ENCODE data around the gene VAPB.

Gene VAPB

GRCh38 chr20:58466095-58466708, 77.2 kb downstream of the VAPB start:
- no peak for DNase-seq

- no peak for DNase-seq
Observed at GRCh38 chr20:58466729-58467571, 77.9 kb downstream of the VAPB start.

DNA sequence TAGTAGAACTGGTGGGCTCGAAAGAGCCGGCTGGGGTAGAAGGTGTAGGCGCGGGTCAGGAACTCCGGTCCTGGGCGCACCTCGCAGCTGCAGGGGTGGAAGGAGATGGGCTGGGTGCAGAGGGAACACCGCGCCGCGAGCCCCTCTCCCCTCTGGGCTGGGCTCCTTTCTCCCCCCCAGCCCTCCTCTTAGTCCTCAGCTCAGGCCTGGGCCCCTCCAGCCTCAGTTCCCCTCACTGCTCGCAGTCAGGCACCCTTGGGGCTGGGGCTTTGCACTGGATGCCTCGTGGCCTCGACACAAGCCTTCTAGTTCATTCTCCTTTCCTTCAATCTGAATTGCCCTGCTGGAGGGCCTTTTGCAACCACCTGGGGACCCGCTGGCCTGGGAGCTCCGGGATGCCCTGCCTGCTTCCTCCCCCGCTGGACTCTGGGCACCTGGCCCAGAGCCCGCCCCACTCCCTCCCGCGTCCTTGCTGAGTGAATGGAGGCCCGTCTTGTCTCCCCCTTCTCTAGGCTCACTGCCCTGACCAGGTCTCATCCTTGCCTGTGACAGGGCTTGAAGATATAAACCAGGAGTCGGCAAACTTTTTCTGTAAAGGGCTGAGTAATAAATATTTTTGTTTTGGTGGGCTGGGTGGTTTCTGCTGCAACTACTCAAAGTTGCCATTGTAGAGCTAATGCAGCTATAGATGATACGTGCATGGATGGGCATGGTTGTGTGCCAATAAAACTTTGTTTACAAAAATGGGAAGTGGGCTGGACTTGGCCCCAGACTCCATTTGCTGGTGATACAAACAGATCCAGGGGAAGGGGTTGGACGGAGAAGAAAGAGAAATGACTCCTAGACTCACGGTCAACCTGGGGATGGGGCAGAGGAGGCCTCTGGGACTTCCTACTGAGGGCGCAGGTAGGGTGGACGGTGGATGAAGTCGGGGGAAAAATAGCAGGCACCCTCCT, 78.8 kb downstream of the VAPB start:
- no peak for DNase-seq

DNA sequence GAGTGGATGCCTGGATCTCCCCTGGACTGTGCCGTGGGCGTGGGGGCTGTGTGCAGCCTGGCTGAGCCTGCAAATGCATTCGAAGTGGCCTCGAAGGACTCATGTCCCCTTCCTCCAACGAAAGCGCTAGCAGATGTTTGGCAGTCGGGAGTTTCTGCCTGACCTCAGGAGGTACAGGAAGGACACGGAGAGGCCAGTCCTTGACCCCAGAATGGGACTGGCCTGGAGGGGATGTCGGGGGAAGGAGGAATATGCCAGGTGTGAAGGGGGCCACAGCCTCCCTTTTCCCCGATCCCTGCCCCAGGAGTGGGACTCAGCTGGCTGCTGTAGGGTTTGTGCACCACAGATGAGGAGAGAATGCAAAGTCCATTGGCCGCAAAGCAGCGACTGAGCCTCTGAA, 80.6 kb downstream of the VAPB start:
- no peak for DNase-seq

DNA sequence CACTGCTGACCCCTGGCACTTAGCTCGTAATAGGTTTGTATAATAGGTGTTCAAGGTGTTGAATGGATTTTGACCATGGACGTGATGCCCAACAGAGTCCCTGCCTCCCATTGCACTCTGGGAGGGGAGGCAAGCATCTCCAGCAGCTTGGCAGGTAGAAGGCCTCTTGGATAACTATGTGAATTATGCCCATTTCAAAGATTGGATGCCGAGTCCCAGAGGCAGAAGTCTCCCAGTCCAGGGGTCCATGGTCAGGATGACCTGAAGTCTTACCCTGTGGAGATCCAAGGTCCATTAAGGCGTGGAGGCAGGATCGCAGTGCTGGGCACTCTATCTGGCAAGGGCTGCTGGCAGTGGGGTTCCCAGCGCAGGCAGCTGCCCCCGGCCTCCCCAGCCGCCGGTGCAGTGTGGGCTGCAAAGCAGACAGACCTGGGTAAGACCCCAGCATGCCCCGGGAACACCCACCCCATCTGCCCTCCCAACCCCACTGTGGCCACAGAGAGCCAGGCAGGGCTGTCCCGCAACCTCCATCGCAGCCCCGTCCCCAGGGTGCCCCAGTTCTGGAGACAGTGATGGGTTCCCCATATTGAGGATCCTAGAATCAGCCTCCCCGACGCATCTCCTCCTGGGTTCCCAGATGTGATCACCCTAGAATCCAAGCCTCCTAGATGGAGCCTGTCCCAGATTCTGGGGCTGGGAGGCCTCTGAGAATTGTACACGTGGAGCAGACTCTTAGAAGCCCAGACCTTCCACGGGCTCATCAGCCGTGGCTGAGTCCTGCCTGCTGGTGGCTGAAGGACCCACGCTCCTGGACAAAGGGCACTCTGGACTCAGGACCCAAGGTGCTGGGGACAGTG, 81.5 kb downstream of the VAPB start:
- no peak for DNase-seq

DNA sequence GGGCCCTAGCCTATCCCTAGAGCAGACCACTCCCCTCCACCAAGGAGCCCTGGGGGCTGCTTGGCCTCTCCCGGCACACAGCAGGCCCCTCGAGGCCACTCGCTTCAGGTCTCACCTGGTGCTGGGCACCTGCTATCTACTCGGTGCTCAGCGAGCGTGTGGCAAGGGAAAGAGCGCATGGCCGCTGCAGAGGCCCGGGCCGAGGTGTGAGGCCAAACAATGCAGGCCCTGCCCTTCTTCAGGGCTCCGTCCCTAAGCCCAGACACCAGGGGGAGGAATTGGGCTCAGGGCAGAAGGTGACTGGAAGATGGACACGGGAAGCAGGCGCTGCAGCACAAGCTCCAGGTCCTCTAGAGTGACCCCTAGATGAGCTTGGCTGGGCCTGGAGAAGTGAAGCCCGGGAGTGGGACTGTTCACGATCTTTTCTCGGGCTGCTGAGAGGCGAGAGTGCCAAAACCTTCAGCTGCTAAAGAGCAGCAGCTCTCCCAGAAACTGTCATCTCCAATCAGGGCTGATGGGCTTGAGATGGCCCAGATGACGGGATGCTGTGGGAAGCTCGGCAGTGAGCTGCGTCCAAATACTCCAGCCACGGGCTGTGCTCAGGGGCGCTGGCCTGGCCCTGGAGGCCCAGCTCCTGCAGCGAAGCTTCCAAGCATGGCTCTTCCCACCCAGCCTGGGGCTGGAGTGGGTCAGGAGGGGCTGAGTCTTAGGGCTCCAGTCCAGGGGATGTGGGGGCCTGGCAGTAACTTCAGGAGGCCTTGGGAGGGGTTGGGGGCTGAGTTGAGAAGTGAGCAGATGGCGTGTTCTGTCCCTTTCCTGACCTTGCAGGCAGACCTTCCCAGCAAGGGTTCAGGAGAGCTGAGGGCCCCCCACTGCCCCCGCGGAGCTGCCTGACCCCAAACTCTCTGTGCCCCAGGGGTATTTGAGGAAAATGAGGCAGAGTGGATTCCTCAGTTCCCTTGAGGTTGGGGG, 82.5 kb downstream of the VAPB start:
- DNase-seq = no peak

GRCh38 chr20:58472273-58473018, 83.4 kb downstream of the VAPB start:
- no peak for DNase-seq

GRCh38 chr20:58473453-58474425, 84.7 kb downstream of the VAPB start:
- DNase-seq = no peak

DNA sequence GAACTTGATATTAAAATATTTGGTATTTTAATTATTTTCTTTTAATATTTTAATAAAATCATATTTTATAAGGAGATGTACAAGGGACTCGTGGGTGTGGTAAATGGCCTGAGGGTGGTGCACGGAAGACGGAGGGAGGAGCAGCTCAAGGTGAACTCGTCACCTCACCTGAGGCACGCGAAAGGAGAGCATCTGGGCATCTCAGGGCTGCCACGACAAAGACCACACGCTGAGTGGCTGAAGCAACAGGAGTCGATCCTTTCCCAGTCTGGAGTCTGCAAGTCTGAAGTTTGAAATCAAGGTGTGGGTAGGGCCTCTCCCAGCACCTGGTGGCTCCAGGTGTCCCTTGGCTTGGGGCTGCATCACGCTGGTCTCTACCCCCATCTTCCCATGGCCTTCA, 86.4 kb downstream of the VAPB start:
- DNase-seq = no peak

GRCh38 chr20:58478141-58478805, 89.2 kb downstream of the VAPB start:
- DNase-seq = no peak

DNA sequence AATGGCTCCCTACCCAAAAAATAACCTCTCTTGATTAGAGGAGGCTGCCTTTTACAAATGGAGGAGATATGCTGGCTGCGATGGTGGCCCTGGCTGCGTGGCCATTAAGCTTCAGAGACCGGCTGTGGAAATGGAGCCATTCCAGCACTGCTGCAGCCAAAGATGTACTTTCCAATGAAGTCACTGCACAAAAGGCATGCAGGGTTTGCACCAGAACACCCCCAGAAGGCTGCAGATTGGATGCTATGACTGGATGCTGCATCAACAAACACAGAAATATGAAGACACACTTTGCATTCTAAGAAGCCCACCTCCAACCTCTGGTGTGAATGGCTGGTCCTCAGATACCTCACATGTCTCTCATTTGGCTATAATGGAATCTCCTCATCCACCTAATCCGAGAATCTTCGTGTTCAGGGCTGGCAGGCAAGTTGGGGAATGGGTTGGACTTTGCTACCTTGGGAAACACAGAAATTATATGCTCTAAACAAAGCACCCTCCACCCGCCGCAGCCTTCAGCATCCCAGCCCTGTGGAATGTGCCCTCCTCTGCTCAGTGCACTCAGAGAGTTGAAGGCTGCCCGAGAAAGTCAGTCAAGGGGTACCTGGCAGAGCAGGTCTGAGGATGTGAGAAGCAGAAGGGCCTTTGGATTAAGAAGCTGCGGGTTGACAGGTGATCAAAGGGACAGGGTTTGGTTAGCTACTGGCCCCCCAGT, 90.9 kb downstream of the VAPB start:
- DNase-seq = no peak

GRCh38 chr20:58480551-58481336, 91.7 kb downstream of the VAPB start:
- no peak for DNase-seq

- DNase-seq = peak in 1 of 2 experiments; percentile 16
Observed at GRCh38 chr20:58481481-58482021, 92.5 kb downstream of the VAPB start.

DNA sequence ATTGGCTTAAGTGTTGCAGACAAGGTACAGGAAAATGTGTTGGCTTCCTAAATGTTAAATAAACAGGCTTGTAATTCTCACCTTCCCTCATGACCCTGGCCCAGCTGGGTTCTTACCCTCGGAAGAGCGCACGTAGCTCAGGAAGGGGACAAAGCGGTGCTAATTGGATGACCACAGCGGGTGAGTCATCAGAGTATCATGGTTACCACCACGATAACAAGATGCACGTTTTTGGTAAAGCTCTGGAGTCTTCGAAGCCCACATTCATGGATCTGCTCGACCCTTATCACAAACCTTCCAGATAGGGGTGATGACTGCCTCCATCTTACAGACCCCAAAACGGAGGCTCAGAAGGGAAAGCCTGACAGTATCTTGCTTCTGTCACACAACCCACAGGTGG, 93.4 kb downstream of the VAPB start:
- DNase-seq = peak in 1 of 2 experiments; percentile 18

- no peak for DNase-seq
Observed at GRCh38 chr20:58483051-58483450, 94.0 kb downstream of the VAPB start.

GRCh38 chr20:58483470-58483869, 94.4 kb downstream of the VAPB start:
- no peak for DNase-seq

- no peak for DNase-seq
Observed at GRCh38 chr20:58485393-58485792, 96.4 kb downstream of the VAPB start.

Data from SHP77 (cell line).